Mucosa of stomach (tissue), 1 donor: ENCODE results near the gene UBL4A.

Experiments used
- H3K27me3 ChIP-seq: one replicate; pipeline ENCODE4 v1.7.0; 2013; ENCODE audit warnings: mild to moderate bottlenecking, low read length; ENCODE audit not compliant: control insufficient read depth, insufficient read depth
- H3K36me3 ChIP-seq: one replicate; pipeline ENCODE4 v1.7.0; 2013; ENCODE audit warnings: low read length; ENCODE audit not compliant: control insufficient read depth, insufficient read depth
- H3K4me1 ChIP-seq: one replicate; pipeline ENCODE4 v1.7.0; 2013; ENCODE audit warnings: mild to moderate bottlenecking, low read length; ENCODE audit not compliant: control insufficient read depth, insufficient read depth
- H3K4me3 ChIP-seq: one replicate; pipeline ENCODE4 v1.7.0; 2013; ENCODE audit warnings: low read length
- H3K9ac ChIP-seq: one replicate; pipeline ENCODE4 v1.7.0; 2013; ENCODE audit warnings: mild to moderate bottlenecking, low read length, moderate library complexity
- H3K9me3 ChIP-seq: one replicate; pipeline ENCODE4 v1.7.0; 2013; ENCODE audit warnings: mild to moderate bottlenecking, low read length, moderate library complexity; ENCODE audit not compliant: control insufficient read depth
- donor health status: Pancreatic carcinoma.

Gene UBL4A

DNA sequence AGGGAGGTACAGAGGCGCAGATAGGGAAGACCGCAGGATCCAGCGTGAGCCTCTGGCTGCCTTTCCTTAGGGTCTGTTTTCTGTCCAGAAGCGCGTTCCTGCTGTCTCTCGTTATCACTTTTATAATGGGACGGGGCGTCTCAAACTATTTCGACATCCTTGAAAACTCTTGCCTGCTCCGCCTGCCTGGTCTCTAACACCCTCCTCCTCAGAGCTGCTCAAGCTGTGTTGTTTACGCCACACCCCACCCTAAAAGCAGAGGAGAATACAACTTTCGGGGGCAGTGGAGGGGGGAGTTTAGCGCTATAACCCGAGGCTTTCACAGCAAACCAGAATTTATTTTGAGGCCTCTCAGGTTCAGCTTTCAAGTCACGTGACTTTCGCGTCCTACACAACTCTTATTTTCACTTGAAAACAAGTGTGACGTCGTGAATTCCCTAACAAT, 30.3 kb upstream of the UBL4A start:
- Histone ChIP-seq H3K4me3 (no peak overlapping the region), H3K36me3 (no peaks in the 10 kb centered on the region), H3K9me3 (no peaks in the 10 kb centered on the region), H3K27me3 (no peaks in the 10 kb centered on the region), H3K9ac (peak overlapping the region; percentile 80), H3K4me1 (peaks cover 9% of the 10 kb centered on the region)

DNA sequence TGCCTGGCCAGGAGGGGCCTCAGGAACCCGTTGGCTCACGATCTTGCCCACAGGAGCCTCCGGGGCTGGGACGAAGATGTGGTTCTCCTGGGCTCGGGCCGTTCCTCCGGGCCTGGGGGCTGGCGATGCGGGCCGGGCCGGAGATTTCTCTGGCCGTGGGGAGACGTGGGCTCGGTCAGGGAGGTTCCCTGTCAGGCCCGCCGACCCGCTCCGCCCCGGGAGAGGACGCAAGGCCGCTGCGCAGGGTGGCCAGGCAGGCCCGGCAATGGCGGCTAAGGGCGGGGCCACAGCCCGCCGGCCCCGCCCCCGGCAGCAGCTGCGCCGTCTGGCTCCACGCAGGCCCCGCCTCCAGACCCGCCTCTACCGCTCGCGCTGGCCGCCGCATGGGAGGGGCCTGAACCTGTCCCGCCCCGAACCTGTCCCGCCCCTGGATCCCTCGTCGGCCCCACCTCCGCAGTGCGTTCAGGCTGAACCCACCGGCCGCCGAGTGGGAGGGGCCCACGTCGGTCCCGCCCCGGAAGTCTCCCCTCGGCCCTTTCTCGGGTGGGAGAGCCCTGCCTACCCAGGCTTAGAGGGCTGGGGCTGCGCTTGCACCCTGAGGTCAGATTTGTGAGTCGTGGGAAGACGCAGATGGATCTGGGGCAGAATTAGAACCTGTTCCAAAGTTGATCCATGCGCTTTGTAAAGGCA, 29.7 kb upstream of the UBL4A start, which contains the start of gene FAM3A:
Gene FAM3A (minus strand): TSS at position 267 of the 690 bp plus-strand sequence. CDS start 460 bp downstream, outside the sequence.
- no peaks in the 10 kb centered on the region for H3K36me3 ChIP-seq
- peak within 1 kb of the TSS; percentile 90 for H3K9ac ChIP-seq
- H3K4me3 ChIP-seq, result peak within 1 kb of the TSS; percentile 77
- no peaks in the 10 kb centered on the region for H3K27me3 ChIP-seq
- peaks cover 9% of the 10 kb centered on the region for H3K4me1 ChIP-seq
- no peaks in the 10 kb centered on the region for H3K9me3 ChIP-seq

DNA sequence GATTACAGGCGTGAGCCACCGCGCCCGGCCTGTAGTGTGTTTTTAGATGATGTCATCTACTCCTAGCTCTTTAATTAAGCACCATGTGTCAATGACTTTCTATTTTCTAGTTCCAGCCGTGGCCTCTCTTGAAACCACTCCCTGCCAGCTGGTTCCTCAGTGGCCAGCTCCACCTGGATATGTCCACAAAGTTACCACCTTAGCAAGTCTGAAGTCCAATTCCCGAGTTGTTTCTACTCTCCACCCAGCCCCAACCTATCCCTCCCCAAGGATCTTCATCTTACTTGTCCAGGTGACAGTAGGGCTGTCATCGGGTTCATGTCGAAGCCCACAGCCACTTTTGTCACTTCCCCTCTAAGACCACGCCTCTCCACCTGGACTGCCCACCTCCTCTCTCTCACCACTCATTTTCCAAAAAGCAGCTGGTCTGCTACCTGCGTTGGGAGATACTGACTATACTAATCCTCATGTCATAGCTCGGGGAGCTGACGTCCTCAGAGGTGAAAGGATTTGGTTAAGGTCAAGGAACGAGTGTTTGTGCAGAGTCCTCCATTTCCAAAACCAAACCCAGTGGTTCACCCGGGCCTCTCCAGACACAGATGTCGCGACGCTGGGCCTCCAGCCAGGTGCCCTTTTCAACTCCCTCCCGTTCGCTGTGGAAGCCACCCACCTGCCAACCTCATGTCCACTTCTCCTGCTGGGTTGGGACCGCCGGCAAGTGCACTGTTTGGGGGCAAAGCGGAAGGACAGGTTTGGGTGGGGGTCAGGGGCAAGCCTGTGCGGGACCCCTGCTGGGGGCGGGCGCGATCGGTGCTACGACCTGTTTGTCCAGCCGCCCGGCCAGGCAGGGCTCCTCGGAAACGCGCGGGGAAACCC, 28.9 kb upstream of the UBL4A start:
- Histone ChIP-seq H3K4me1 (peaks cover 9% of the 10 kb centered on the region), H3K27me3 (no peaks in the 10 kb centered on the region), H3K9me3 (no peaks in the 10 kb centered on the region), H3K36me3 (no peaks in the 10 kb centered on the region), H3K4me3 (peak overlapping the region; percentile 77), H3K9ac (peak overlapping the region; percentile 90)

DNA sequence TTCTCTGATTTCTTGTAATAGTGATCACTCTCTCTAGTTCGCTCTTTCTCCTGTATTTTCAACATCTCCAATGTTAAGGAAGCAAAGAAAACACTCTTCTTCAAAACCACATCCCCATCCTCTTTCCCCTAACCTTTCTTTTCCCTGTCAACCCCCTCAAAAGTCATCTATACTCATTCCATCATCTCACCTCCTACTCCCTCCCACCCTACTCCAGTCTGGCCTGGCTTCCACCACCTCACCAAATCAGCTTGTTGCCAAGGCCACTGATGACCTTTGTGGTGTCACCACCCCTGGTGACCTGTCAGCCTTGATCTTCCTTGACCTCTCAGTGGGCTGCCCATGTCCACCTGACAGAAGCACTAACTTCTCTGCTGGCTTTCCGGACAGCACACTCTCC, 27.3 kb upstream of the UBL4A start:
- Histone ChIP-seq H3K27me3 (no peaks in the 10 kb centered on the region), H3K4me3 (no peak overlapping the region), H3K9me3 (no peaks in the 10 kb centered on the region), H3K4me1 (peaks cover 9% of the 10 kb centered on the region), H3K9ac (no peak overlapping the region), H3K36me3 (no peaks in the 10 kb centered on the region)

GRCh38 chrX:154512879-154513553, 26.6 kb upstream of the UBL4A start:
- no peaks in the 10 kb centered on the region for H3K9me3 ChIP-seq
- no peaks in the 10 kb centered on the region for H3K27me3 ChIP-seq
- H3K9ac ChIP-seq, result no peak overlapping the region
- peaks cover 9% of the 10 kb centered on the region for H3K4me1 ChIP-seq
- H3K36me3 ChIP-seq, result no peaks in the 10 kb centered on the region
- H3K4me3 ChIP-seq, result no peak overlapping the region

GRCh38 chrX:154511761-154512160, 25.3 kb upstream of the UBL4A start:
- Histone ChIP-seq H3K27me3 (no peaks in the 10 kb centered on the region), H3K36me3 (no peaks in the 10 kb centered on the region), H3K9ac (no peak overlapping the region), H3K4me1 (no peaks in the 10 kb centered on the region), H3K4me3 (no peak overlapping the region), H3K9me3 (no peaks in the 10 kb centered on the region)

DNA sequence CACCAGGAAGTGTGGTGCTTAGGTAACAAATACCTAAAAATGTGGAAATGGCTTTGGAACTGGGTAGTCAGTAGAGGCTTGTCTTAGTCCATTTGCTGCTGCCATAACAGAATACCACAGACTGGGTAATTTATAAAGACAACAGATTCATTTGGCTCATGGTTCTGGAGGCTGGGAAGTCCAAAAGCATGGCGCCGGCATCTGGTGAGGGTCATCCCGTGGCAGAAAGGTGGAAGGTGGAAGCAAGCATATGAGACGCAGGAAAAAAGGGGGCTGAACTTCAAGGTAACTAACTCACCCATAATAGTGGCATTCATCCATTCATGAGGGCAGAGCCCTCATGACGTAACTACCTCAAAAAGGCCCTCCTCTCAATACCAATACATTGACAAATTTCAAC, 23.0 kb upstream of the UBL4A start:
- no peaks in the 10 kb centered on the region for H3K4me1 ChIP-seq
- H3K36me3 ChIP-seq, result no peaks in the 10 kb centered on the region
- no peaks in the 10 kb centered on the region for H3K9me3 ChIP-seq
- H3K27me3 ChIP-seq, result no peaks in the 10 kb centered on the region
- H3K4me3 ChIP-seq, result no peak overlapping the region
- H3K9ac ChIP-seq, result no peak overlapping the region

DNA sequence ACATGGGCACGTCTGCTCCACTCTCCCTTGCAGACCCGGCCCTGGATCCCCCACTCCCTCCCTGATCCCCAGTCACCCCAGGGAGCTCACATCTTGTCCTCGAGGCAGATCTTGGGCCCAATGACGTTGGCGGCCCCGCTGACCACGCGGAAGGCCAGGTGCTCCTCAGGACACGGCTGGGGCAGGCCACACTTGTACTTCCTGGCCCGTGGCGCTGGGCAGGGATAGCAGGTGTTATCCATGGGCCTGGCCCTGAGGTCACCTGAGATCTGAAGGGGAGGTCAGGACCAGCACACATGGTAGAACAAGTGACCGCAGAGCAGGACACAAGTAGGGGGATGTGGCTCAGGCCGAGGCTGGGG, 21.9 kb upstream of the UBL4A start:
- Histone ChIP-seq H3K27me3 (no peaks in the 10 kb centered on the region), H3K4me3 (no peak overlapping the region), H3K36me3 (no peaks in the 10 kb centered on the region), H3K9ac (no peak overlapping the region), H3K4me1 (no peaks in the 10 kb centered on the region), H3K9me3 (no peaks in the 10 kb centered on the region)

DNA sequence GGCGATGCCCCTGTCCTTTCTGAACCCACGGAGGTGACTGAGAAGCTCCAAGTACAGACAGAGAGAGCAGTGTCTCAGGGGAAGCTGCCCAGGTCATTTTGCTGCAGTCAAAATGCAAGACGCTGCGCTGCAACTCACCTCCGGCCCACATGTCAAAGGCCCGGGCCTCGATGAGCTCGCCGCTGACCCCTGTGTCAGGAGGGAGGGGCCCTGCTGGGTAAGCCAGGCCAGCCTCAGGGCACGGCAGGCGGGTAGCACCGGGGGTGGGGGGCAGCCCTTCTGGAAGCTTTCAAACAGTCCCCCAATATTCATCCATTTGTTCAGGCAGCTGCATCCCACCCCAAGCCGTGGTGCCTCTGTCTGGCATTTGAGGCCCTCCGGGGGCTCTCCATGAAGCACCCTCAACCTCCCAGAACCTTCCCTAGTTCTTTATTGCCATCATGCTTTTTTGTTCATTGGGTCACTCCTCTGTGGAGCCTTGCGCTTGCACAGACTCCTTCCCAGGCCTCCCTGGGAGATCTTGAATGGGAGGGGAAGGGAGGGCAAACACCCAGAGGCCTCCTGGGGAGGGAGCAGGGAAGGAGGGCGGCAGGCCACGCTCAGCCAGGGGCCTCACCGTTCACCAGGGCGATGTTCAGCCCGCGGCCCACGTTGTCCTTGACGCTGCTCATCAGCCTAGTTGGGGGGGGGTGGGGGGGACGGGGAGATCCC, 21.4 kb upstream of the UBL4A start:
- Histone ChIP-seq H3K27me3 (no peaks in the 10 kb centered on the region), H3K4me3 (no peak overlapping the region), H3K9me3 (no peaks in the 10 kb centered on the region), H3K9ac (no peak overlapping the region), H3K36me3 (no peaks in the 10 kb centered on the region), H3K4me1 (no peaks in the 10 kb centered on the region)

GRCh38 chrX:154506483-154507332, 20.3 kb upstream of the UBL4A start:
- no peak overlapping the region for H3K9ac ChIP-seq
- no peak overlapping the region for H3K4me3 ChIP-seq
- no peaks in the 10 kb centered on the region for H3K36me3 ChIP-seq
- H3K9me3 ChIP-seq, result no peaks in the 10 kb centered on the region
- no peaks in the 10 kb centered on the region for H3K27me3 ChIP-seq
- no peaks in the 10 kb centered on the region for H3K4me1 ChIP-seq

- no peaks in the 10 kb centered on the region for H3K9me3 ChIP-seq
- H3K4me1 ChIP-seq, result no peaks in the 10 kb centered on the region
- H3K36me3 ChIP-seq, result no peaks in the 10 kb centered on the region
- no peak overlapping the region for H3K9ac ChIP-seq
- H3K4me3 ChIP-seq, result no peak overlapping the region
- no peaks in the 10 kb centered on the region for H3K27me3 ChIP-seq
Observed at GRCh38 chrX:154505734-154506133, 19.3 kb upstream of the UBL4A start.
